ENCODE results near the gene CCDC91. TPM values are rescaled to one million over a fixed set of nuclear protein-coding genes. Genes with fewer than 3 reads are reported as not detected.

The CCDC91 gene
- total and polyA plus RNA-seq, 9 of the 15 experiments (the other 6 are each of a cell fraction or from before 2014, with no cell fraction given): 10.1 to 31.1 (median 26.3) TPM

DNA sequence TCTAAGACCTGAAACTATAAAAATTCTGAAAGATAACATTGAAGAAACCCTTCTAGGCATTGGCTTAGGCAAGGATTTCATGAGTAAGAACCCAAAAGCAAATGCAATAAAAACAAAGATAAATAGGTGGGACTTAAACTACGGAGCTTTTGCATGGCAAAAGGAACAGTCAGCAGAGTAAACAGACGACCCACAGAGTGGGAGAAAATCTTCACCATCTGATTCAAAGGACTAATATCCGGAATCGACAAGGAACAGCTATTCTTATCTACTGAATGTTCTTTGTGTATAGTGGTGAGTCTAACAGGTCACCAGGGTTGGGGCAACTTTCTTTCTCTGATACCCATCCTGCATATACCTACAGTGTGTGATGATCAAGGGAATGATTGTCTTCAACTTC lies 198.6 kb downstream of the CCDC91 start (continued):
- TF ChIP-seq ZFX (CRISPR knock-in tag; IDR thresholded peaks at IDR 0.05) (no peak), DDX20 (tag; IDR thresholded peaks at IDR 0.05; ENCODE audit: low read depth) (no peak), FOXJ2 (tag; IDR thresholded peaks at IDR 0.05) (no peak), ZNF263 (CRISPR knock-in tag; IDR thresholded peaks at IDR 0.05; ENCODE audit: borderline replicate concordance) (no peak), LCOR (CRISPR knock-in tag; IDR thresholded peaks at IDR 0.05) (no peak), ZNF57 (CRISPR knock-in tag; IDR thresholded peaks at IDR 0.05) (no peak), SMARCB1 (IDR thresholded peaks at IDR 0.05; ENCODE audit: insufficient read length, low read depth) (no peak)

GRCh38 chr12:28390206-28390605 lies 199.9 kb downstream of the CCDC91 start:
- CTCF ChIA-PET (ENCODE audit: low intra/inter-chr PET ratio): no interaction called here
- H3K9me1 ChIP-seq (ENCODE audit: control insufficient read depth, insufficient read depth, low read length): no peaks in the 10 kb centered on the region
- POLR2A ChIA-PET: no interaction called here
- H3K4me3 ChIP-seq: no peak overlapping the region
- ATAC-seq (no peak), FAIRE-seq (no peak), DNase-seq (ENCODE audit: extremely low read depth in 1 of 4, low spot score in 3 of 4) (no peak)
- intact Hi-C loops (cut with micrococcal nuclease) (no loop called here), in situ Hi-C loops (cut with MboI) (no loop called here)
- no peaks in the 10 kb centered on the region for H4K20me1 ChIP-seq (replicated peaks; ENCODE audit: control insufficient read depth, insufficient read depth, low read length)
- no TSS peak for BruUV-seq (replicated peaks)
- 0 out of 3 replicates have a peak, but pooled peaks cover 4% of the 10 kb centered on the region for H3K36me3 ChIP-seq (ENCODE audit: control insufficient read depth, insufficient read depth, low read length)
- H3K4me1 ChIP-seq (replicated peaks in 1 of 2; ENCODE audit: control insufficient read depth in 2 of 2, insufficient read depth in 2 of 2, low read length in 2 of 2): no peaks in the 10 kb centered on the region
- no peak overlapping the region for H3K27ac ChIP-seq (ENCODE audit: extremely low read depth, low read depth, low read length)
- TF ChIP-seq CC2D1A (IDR thresholded peaks at IDR 0.05): no peak
- H3K27me3 ChIP-seq (ENCODE audit: control insufficient read depth in 2 of 2, insufficient read depth in 2 of 2, low read length in 2 of 2): no peaks in the 10 kb centered on the region
- H3K4me2 ChIP-seq (ENCODE audit: insufficient read depth, low read length): no peak overlapping the region
- no peak overlapping the region for H3K9ac ChIP-seq (ENCODE audit: insufficient read depth in 1 of 2, low read depth in 2 of 2, low read length in 2 of 2)
- H3K79me2 ChIP-seq (ENCODE audit: control insufficient read depth, insufficient read depth, low read length): no peaks in the 10 kb centered on the region
- no peaks in the 10 kb centered on the region for H3K9me3 ChIP-seq (replicated peaks; ENCODE audit: control insufficient read depth, insufficient read depth, low read depth, low read length)
- no peak overlapping the region for H2AFZ ChIP-seq (ENCODE audit: low read depth, low read length)
- 0% methylated on average over 1 of the region's 1 CpG for WGBS (ENCODE audit: insufficient coverage, low coverage, missing lambda C conversion rate)
